ENCODE results near the gene FBXW8.

FBXW8 gene

GRCh38 chr12:117000316-117000715 is 89.6 kb downstream of the FBXW8 start:
- no peak for DNase-seq

- no peak for DNase-seq
Observed at GRCh38 chr12:117002051-117002817, 91.5 kb downstream of the FBXW8 start.

GRCh38 chr12:117003883-117004404 is 93.2 kb downstream of the FBXW8 start:
- no peak for DNase-seq

- no peak for DNase-seq
Observed at GRCh38 chr12:117005417-117006046, 94.8 kb downstream of the FBXW8 start.

- DNase-seq = no peak
Observed at GRCh38 chr12:117006333-117006732, 95.6 kb downstream of the FBXW8 start.

GRCh38 chr12:117007577-117007976 is 96.8 kb downstream of the FBXW8 start:
- DNase-seq = no peak

- DNase-seq = no peak
Observed at GRCh38 chr12:117009759-117010158, 99.0 kb downstream of the FBXW8 start.

- DNase-seq = no peak
Observed at GRCh38 chr12:117010693-117011451, 100.1 kb downstream of the FBXW8 start.

GRCh38 chr12:117011988-117012805 is 101.4 kb downstream of the FBXW8 start:
- DNase-seq = no peak

GRCh38 chr12:117013726-117014125 is 103.0 kb downstream of the FBXW8 start:
- DNase-seq = no peak

- no peak for DNase-seq
Observed at GRCh38 chr12:117014342-117014887, 103.7 kb downstream of the FBXW8 start.

GRCh38 chr12:117015811-117016210 is 105.1 kb downstream of the FBXW8 start:
- no peak for DNase-seq

GRCh38 chr12:117017807-117018206 is 107.1 kb downstream of the FBXW8 start:
- no peak for DNase-seq

- no peak for DNase-seq
Observed at GRCh38 chr12:117018276-117018675, 107.5 kb downstream of the FBXW8 start.

GRCh38 chr12:117018685-117019084 is 107.9 kb downstream of the FBXW8 start:
- DNase-seq = no peak

GRCh38 chr12:117019866-117020265 is 109.1 kb downstream of the FBXW8 start:
- DNase-seq = no peak

- DNase-seq = no peak
Observed at GRCh38 chr12:117020536-117021220, 109.9 kb downstream of the FBXW8 start.

- no peak for DNase-seq
Observed at GRCh38 chr12:117022465-117022864, 111.7 kb downstream of the FBXW8 start.

GRCh38 chr12:117023998-117024960 is 113.5 kb downstream of the FBXW8 start:
- DNase-seq = peak; percentile 51

- peak; percentile 49 for DNase-seq
Observed at GRCh38 chr12:117024961-117025480, 114.3 kb downstream of the FBXW8 start.

Data from islet precursor cell (in vitro differentiated cells).